HPDE6-E6E7 (cell line): ENCODE data around the gene ZCCHC24.

Source experiments
- DNase-seq: peaks from one replicate; pipeline ENCODE4 v3.0.0; 2011; ENCODE audit warnings: missing footprints; ENCODE audit errors: extremely low spot score

ZCCHC24 gene

GRCh38 chr10:79399223-79399831 is 46.1 kb downstream of the ZCCHC24 start:
- peak; percentile 37 for DNase-seq

- no peak for DNase-seq
Measured at GRCh38 chr10:79398642-79399041, 46.8 kb downstream of the ZCCHC24 start.

GRCh38 chr10:79397575-79398303 is 47.7 kb downstream of the ZCCHC24 start:
- no peak for DNase-seq

- DNase-seq = no peak
Measured at GRCh38 chr10:79397051-79397450, 48.4 kb downstream of the ZCCHC24 start.

GRCh38 chr10:79396520-79396919 is 48.9 kb downstream of the ZCCHC24 start:
- DNase-seq = no peak

GRCh38 chr10:79394664-79395063 is 50.8 kb downstream of the ZCCHC24 start:
- DNase-seq = no peak

- no peak for DNase-seq
Measured at GRCh38 chr10:79393924-79394610, 51.4 kb downstream of the ZCCHC24 start.

GRCh38 chr10:79393221-79393923 is 52.1 kb downstream of the ZCCHC24 start:
- DNase-seq = no peak

GRCh38 chr10:79392506-79393176 is 52.8 kb downstream of the ZCCHC24 start:
- no peak for DNase-seq

- no peak for DNase-seq
Measured at GRCh38 chr10:79392020-79392398, 53.4 kb downstream of the ZCCHC24 start.

- no peak for DNase-seq
Measured at GRCh38 chr10:79391231-79392019, 54.0 kb downstream of the ZCCHC24 start.

GRCh38 chr10:79390551-79391229 is 54.7 kb downstream of the ZCCHC24 start:
- DNase-seq = no peak

GRCh38 chr10:79390057-79390456 is 55.4 kb downstream of the ZCCHC24 start:
- DNase-seq = no peak

- no peak for DNase-seq
Measured at GRCh38 chr10:79387974-79388850, 57.2 kb downstream of the ZCCHC24 start.

- no peak for DNase-seq
Measured at GRCh38 chr10:79387466-79387973, 57.9 kb downstream of the ZCCHC24 start.

GRCh38 chr10:79386637-79387465 is 58.6 kb downstream of the ZCCHC24 start:
- no peak for DNase-seq

- no peak for DNase-seq
Measured at GRCh38 chr10:79385804-79386531, 59.5 kb downstream of the ZCCHC24 start.

- no peak for DNase-seq
Measured at GRCh38 chr10:79385392-79385795, 60.0 kb downstream of the ZCCHC24 start.
